Measurements from ENCODE around the gene MAP2. TPM values are rescaled to one million over a fixed set of nuclear protein-coding genes. Genes with fewer than 3 reads are reported as not detected.

MAP2 gene
- total RNA-seq, 1 experiment from 2014 or later = 7.4 TPM

- Histone ChIP-seq H3K36me3 (ENCODE audit: control insufficient read depth in 1 of 2, insufficient read depth in 2 of 2, low read length in 2 of 2) (no peaks in the 10 kb centered on the region), H3K27me3 (ENCODE audit: insufficient read depth, low read length) (no peaks in the 10 kb centered on the region), H3K27ac (ENCODE audit: low read depth, low read length) (no peak overlapping the region), H3K9me3 (ENCODE audit: control insufficient read depth in 1 of 2, insufficient read depth in 1 of 2, low read depth in 1 of 2, low read length in 2 of 2) (no peaks in the 10 kb centered on the region), H3K4me1 (ENCODE audit: control insufficient read depth in 1 of 2, insufficient read depth in 2 of 2, low read length in 2 of 2) (no peaks in the 10 kb centered on the region), H3K9ac (ENCODE audit: low read length) (no peak overlapping the region), H4K20me1 (ENCODE audit: insufficient read depth) (no peaks in the 10 kb centered on the region), H2AFZ (ENCODE audit: low read depth, low read length, poor library complexity, severe bottlenecking) (no peak overlapping the region), H3K9me2 (ENCODE audit: insufficient read depth) (no peaks in the 10 kb centered on the region), H3K4me3 (replicated peaks in 1 of 2; ENCODE audit: low read depth in 1 of 2, low read length in 2 of 2) (no peak overlapping the region), H3K79me2 (ENCODE audit: insufficient read depth, low read length) (no peaks in the 10 kb centered on the region), H3K4me2 (ENCODE audit: low read length) (no peak overlapping the region)
- TF ChIP-seq CEBPB (IDR thresholded peaks at IDR 0.05; ENCODE audit: low read depth) = no peak
- TF ChIP-seq TCF7L2 (IDR thresholded peaks at IDR 0.05; ENCODE audit: borderline replicate concordance, extremely low read depth, insufficient read depth, insufficient read length) = no peak
- no peak for TF ChIP-seq POLR2AphosphoS5 (IDR thresholded peaks at IDR 0.05; ENCODE audit: low read depth, low read length)
- TF ChIP-seq, protein P1, sequence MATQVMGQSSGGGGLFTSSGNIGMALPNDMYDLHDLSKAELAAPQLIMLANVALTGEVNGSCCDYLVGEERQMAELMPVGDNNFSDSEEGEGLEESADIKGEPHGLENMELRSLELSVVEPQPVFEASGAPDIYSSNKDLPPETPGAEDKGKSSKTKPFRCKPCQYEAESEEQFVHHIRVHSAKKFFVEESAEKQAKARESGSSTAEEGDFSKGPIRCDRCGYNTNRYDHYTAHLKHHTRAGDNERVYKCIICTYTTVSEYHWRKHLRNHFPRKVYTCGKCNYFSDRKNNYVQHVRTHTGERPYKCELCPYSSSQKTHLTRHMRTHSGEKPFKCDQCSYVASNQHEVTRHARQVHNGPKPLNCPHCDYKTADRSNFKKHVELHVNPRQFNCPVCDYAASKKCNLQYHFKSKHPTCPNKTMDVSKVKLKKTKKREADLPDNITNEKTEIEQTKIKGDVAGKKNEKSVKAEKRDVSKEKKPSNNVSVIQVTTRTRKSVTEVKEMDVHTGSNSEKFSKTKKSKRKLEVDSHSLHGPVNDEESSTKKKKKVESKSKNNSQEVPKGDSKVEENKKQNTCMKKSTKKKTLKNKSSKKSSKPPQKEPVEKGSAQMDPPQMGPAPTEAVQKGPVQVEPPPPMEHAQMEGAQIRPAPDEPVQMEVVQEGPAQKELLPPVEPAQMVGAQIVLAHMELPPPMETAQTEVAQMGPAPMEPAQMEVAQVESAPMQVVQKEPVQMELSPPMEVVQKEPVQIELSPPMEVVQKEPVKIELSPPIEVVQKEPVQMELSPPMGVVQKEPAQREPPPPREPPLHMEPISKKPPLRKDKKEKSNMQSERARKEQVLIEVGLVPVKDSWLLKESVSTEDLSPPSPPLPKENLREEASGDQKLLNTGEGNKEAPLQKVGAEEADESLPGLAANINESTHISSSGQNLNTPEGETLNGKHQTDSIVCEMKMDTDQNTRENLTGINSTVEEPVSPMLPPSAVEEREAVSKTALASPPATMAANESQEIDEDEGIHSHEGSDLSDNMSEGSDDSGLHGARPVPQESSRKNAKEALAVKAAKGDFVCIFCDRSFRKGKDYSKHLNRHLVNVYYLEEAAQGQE (IDR thresholded peaks at IDR 0.05; ENCODE audit: low read depth) = no peak
- no peak for TF ChIP-seq YY1 (IDR thresholded peaks at IDR 0.05; ENCODE audit: extremely low read depth, insufficient replicate concordance, low read depth, low read length)
- TF ChIP-seq FOSL1 (IDR thresholded peaks at IDR 0.05; ENCODE audit: low read depth) = no peak
- BruUV-seq (replicated peaks) = no TSS peak
- intact Hi-C loops (cut with micrococcal nuclease) = no loop called here
- DNase-seq (ENCODE audit: low read depth, low spot score) = no peak
- no peak for ATAC-seq
- CTCF ChIA-PET = interaction anchor here (1.1 to 1.6 kb wide), 3 partner anchors 13 to 231 kb away, joined by 4 read pairs; no protein-coding TSS in a partner anchor
- RAD21 ChIA-PET (ENCODE audit: low non-redundant PET in 1 of 2, low total read pairs in 2 of 2, uncharacterized antibody in 2 of 2, unreplicated experiment in 2 of 2) = no interaction called here
- POLR2A ChIA-PET = no interaction called here
Observed at GRCh38 chr2:209564816-209565215, 141.0 kb downstream of the MAP2 start.
